HG03575 (cell line): ENCODE measurements around the gene PIWIL1.

Experiments used
- ATAC-seq: cut with Tn5 transposase; IDR thresholded peaks from one replicate; pipeline ENCODE4 v1.9.1; 2021; ENCODE audit not compliant: unreplicated experiment, insufficient number of reproducible peaks, low FRiP score; ENCODE audit errors: extremely low read depth

The PIWIL1 gene

DNA sequence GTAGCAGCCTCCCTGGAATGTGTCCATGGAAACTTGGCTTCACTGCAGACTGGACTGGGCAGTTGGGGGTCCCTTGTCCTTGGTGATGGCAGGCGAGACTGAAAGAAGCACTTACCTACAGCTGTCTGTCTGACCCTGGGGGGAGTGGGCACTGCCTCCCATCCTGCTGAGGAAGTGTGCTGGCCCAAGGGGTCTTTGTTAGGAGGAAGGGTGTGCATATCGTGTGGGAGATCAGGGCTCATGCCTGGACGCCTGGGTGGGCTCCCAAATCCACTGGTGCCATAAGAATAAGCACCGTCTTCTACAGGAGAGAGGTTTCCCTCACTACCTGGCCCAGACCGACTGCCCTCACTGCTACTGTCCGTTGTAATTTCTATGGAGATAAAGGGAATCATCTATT, 81.4 kb downstream of the PIWIL1 start:
- ATAC-seq = no peak

DNA sequence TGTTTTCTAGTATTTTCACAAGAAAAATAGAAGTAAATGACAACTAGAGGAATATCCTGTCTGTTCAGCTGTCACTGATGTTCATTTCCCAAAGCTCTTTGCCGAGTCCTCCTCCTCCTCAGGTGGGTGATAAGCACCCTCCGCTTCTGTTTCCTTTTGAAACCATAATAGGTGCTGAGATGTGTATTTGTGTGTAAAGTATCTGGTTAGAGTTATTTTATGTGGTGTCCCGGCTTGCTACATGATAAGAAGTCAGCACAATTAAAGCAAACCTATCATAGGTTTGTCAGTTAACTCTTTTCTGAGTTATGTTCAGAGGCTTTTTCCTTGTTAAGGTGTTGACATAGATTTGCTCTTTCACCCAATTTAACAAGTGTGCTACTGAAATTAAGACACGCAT, 82.4 kb downstream of the PIWIL1 start:
- no peak for ATAC-seq

DNA sequence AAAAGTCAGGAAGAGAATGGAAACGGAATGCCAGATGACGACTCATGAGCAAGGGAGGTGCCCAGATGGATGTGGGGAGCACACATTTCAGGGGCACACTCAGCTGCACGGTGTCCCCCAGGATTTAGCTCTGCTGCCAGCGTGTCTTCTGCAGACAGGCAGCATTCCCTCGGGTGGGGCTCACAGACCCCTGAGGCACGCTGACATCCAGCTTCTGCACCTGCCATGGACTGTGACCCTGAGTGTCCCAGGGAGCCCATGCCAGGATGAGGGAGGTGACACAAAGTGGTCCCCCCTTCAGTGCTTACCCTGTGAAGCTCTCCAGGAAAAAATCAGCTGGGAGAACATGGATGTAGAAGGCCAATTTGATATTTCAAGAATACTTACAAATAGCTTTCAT, 84.2 kb downstream of the PIWIL1 start:
- no peak for ATAC-seq
